IPS DF 6.9 (cell line): ENCODE results near the gene MTARC1.

Experiments used
- DNase-seq: peaks from one replicate; pipeline ENCODE4 v3.0.0-alpha.2; 2013; ENCODE audit warnings: low read depth, low spot score
- H3K27ac ChIP-seq: one replicate; pipeline ENCODE4 v1.5.1; 2013; ENCODE audit warnings: low read length, control low read depth
- H3K27me3 ChIP-seq: 2 replicates; pipeline ENCODE4 v1.6.1; 2013; ENCODE audit warnings: mild to moderate bottlenecking, low read length; ENCODE audit not compliant: control insufficient read depth, insufficient read depth
- H3K36me3 ChIP-seq: 2 replicates; pipeline ENCODE4 v1.6.1; 2013; ENCODE audit warnings: low read length; ENCODE audit not compliant: control insufficient read depth, insufficient read depth
- H3K4me1 ChIP-seq: 2 replicates; pipeline ENCODE4 v1.6.1; 2013; ENCODE audit warnings: low read length; ENCODE audit not compliant: control insufficient read depth, insufficient read depth
- H3K4me3 ChIP-seq: 2 replicates; pipeline ENCODE4 v1.5.1; 2013; ENCODE audit warnings: mild to moderate bottlenecking, low read length
- H3K9me3 ChIP-seq: 2 replicates; pipeline ENCODE4 v1.6.1; 2013; ENCODE audit warnings: low read length, inconsistent platforms; ENCODE audit not compliant: control insufficient read depth, insufficient read depth
- WGBS: extraction: QIAGEN DNeasy Blood & Tissue Kit; methylation state at CpG from one replicate; pipeline ENCODE4 v1.1.7; 2013; ENCODE audit warnings: mixed read lengths, missing lambda C conversion rate; ENCODE audit not compliant: insufficient read length, insufficient coverage; 5-methylcytosine and 5-hydroxymethylcytosine counted together

Gene MTARC1

DNA sequence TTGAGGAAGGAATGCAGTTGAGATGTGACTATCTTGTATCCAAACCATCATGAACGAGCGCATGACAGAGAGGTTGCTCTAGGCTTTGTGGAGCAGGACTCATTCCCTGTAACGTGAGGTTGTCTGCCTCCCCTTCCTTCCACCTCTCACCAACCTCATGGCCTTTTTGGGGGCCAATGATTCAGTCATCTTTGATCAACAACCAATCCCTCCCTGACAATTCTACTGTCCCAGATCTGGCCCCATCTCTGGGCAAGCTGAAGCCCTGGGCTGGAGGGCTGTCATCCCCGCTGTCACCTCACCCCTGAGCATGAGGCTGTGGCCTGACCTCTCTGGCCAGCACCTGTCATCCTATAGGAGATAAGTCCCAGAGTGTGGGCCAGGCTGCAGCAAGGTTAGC lies 19.7 kb downstream of the MTARC1 start:
- no CpG with 5 or more reads among the region's 4 CpGs for WGBS
- no peak overlapping the region for H3K4me3 ChIP-seq
- no peaks in the 10 kb centered on the region for H3K9me3 ChIP-seq
- peaks cover 9% of the 10 kb centered on the region; the same call in 1 of the 2 replicates for H3K36me3 ChIP-seq
- DNase-seq = no peak
- H3K27ac ChIP-seq = no peak overlapping the region
- H3K27me3 ChIP-seq = no peaks in the 10 kb centered on the region
- no peaks in the 10 kb centered on the region for H3K4me1 ChIP-seq

DNA sequence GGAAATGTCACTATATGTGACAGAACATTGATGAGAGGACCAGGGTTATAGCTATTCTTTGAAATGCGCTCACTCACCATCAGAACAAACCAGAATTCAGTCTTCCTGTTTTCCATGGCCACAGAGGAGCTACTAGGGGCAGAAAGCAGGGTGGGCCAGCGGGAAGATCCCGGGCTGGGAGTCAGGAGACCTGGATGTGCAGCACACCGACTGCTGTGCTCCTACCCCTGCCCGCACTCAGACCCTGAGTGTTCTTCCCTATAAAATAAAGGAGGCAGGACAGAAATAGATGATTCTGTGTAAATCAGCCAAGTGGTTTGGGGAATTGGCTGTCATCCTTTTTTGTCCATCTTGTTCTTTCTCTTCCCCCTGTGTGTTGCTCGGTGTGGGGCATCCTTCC lies 21.0 kb downstream of the MTARC1 start:
- Histone ChIP-seq H3K4me3 (no peak overlapping the region), H3K27me3 (no peaks in the 10 kb centered on the region), H3K27ac (no peak overlapping the region), H3K4me1 (no peaks in the 10 kb centered on the region), H3K9me3 (no peaks in the 10 kb centered on the region), H3K36me3 (peaks cover 8% of the 10 kb centered on the region; the same call in 1 of the 2 replicates)
- no peak for DNase-seq
- WGBS = no CpG with 5 or more reads among the region's 6 CpGs

DNA sequence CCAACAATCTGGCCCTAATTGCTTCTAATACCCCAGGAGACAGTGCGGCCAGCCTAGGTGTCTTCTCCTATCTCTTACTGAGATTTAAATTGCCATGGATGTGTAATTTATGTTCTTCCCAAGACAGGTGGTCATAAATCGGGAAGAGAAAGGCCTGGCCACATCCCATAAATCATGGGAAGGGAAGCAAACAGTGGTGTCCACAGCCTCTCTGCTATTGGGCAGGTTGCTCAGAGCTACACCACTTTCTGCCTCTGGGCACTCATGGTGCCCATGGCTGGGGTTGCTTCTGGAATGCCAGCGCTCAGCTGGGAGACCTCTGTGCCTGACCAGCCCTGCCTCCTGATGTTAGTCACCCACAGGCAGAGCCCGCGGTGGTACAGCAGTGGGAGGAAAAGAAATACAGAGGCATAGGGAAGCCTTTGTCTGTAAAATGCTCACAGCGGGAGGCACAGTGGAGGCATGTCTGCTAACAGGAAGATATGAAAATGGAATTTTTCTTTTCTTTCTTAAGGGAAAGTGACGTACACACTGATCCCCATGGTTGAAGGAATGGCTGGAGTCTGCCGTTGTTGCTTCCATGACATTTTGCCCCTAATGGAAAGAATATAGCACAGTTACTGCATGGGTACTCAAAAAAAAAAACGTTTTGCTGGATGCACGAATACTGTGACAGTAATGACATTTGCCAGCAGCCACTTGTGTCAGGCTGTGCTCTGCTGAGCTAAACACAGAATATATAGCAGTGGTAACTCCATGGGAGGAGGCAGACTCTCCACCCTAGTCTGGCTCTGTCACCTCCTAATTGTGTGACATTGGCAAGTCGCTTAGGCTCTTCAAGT lies 21.9 kb downstream of the MTARC1 start:
- Histone ChIP-seq H3K4me3 (no peak overlapping the region), H3K27me3 (no peaks in the 10 kb centered on the region), H3K36me3 (peaks cover 8% of the 10 kb centered on the region; the same call in 1 of the 2 replicates), H3K27ac (no peak overlapping the region), H3K9me3 (no peaks in the 10 kb centered on the region), H3K4me1 (no peaks in the 10 kb centered on the region)
- no CpG with 5 or more reads among the region's 11 CpGs for WGBS
- no peak for DNase-seq

DNA sequence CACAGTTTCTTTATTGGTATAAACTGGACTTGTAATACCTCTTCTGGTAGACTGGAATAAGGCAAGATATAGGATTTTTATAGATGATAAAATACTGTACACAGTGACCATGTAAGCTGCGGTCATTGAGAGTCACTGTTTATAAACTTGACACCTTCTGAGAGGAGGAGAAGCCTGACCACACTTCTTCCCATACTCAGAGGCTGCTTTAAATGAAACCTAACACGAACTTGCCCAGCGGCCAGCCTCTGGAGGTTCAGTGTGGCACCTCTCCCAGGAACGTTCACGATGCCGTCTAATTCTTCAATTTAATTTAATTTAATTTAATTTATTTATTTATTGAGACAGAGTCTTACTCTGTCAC lies 22.5 kb downstream of the MTARC1 start:
- no peak for DNase-seq
- WGBS = no CpG with 5 or more reads among the region's 6 CpGs
- peaks cover 8% of the 10 kb centered on the region; the same call in 1 of the 2 replicates for H3K36me3 ChIP-seq
- no peak overlapping the region for H3K4me3 ChIP-seq
- no peaks in the 10 kb centered on the region for H3K4me1 ChIP-seq
- H3K27me3 ChIP-seq = no peaks in the 10 kb centered on the region
- no peaks in the 10 kb centered on the region for H3K9me3 ChIP-seq
- H3K27ac ChIP-seq = no peak overlapping the region

DNA sequence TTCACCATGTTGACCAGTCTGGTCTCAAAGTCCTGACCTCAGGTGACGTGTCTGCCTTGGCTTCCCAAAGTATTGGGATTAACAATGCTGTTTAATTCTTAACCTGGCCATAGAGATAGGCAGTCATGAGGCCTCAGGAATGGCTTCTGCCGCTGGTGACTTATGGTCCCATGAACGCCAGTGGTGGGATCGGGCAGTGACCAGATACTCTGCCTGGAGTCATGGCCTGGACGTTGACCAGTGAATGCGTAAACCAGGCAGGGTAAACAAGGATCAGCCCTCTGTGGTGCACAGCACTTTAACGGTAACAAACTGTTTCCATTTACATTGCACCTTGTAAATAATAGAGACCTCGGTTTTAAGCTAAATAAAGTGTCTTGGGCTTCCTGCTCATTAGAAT lies 23.0 kb downstream of the MTARC1 start:
- H3K4me3 ChIP-seq = no peak overlapping the region
- WGBS = no CpG with 5 or more reads among the region's 8 CpGs
- H3K4me1 ChIP-seq = no peaks in the 10 kb centered on the region
- no peaks in the 10 kb centered on the region for H3K27me3 ChIP-seq
- DNase-seq = no peak
- no peak overlapping the region for H3K27ac ChIP-seq
- H3K36me3 ChIP-seq = peaks cover 8% of the 10 kb centered on the region; the same call in 1 of the 2 replicates
- H3K9me3 ChIP-seq = no peaks in the 10 kb centered on the region

DNA sequence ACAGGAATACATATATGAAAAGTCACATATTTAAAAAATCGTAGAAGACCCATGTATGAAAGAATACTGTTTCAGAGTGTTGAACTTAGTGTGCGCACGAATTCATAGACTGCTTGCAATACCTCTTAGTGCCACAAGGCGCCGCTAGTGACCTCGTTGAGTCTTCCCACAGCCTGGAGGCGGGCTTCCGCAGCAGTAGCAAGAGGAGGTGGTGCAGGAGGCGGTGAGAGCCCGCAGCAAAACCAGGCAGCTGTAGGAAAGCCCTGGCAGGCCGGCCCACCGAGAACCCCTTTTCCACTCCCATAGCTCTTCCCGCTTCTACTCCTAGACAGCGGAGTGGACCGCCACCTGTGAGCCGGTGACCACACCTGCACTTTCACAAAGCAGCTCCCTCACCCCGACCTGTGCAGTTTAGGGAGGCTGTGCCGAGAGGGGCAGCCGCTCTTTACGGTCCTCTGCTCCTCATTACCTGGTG lies 23.5 kb downstream of the MTARC1 start:
- Histone ChIP-seq H3K4me1 (no peaks in the 10 kb centered on the region), H3K36me3 (0 out of 2 replicates have a peak, but pooled peaks cover 4% of the 10 kb centered on the region), H3K27ac (no peak overlapping the region), H3K27me3 (no peaks in the 10 kb centered on the region), H3K4me3 (no peak overlapping the region), H3K9me3 (no peaks in the 10 kb centered on the region)
- DNase-seq = no peak
- no CpG with 5 or more reads among the region's 20 CpGs for WGBS

DNA sequence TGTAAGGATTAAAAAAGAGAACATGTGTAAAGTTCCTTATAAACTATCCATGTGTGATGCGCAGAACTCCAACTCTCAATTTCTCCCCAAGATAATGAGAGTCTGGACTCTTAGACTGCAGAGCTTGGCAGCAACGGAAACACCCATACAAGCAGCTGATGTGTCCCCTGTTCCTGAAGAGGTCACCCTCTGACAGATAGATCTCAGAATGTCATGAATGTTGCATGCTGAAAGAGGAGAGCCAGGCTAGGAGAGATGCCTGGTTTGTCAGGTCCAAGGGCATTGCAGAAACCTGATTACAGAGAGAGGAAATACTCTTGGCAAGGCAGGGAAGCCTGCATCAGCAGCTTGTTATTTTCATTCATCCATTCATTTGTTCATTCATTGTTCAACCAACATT lies 24.2 kb downstream of the MTARC1 start:
- DNase-seq = no peak
- H3K9me3 ChIP-seq = no peaks in the 10 kb centered on the region
- no peak overlapping the region for H3K27ac ChIP-seq
- no CpG with 5 or more reads among the region's 2 CpGs for WGBS
- no peaks in the 10 kb centered on the region for H3K4me1 ChIP-seq
- H3K4me3 ChIP-seq = no peak overlapping the region
- H3K27me3 ChIP-seq = no peaks in the 10 kb centered on the region
- H3K36me3 ChIP-seq = 0 out of 2 replicates have a peak, but pooled peaks cover 4% of the 10 kb centered on the region

DNA sequence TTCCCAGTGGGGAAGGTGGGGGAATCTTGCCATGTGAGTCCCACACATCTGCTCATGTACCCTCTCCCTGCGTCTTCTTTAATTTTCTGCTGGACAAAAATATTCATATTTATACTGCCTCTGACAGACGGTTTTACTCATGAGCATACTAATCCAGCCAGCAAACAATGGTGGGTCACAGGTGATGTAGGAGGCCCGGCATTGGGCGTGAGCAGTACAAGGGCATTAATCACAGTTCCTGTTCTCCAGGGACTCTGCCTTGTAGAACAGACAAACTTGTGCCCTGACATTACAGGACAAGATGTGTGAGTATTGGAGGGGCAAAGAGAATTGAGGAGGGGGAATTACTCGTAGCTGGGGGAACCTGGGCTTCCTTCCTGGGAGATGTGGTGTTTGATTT lies 25.0 kb downstream of the MTARC1 start:
- no peaks in the 10 kb centered on the region for H3K4me1 ChIP-seq
- no peak for DNase-seq
- no peak overlapping the region for H3K4me3 ChIP-seq
- H3K9me3 ChIP-seq = no peaks in the 10 kb centered on the region
- WGBS = no CpG with 5 or more reads among the region's 5 CpGs
- no peak overlapping the region for H3K27ac ChIP-seq
- H3K36me3 ChIP-seq = 0 out of 2 replicates have a peak, but pooled peaks cover 2% of the 10 kb centered on the region
- no peaks in the 10 kb centered on the region for H3K27me3 ChIP-seq

DNA sequence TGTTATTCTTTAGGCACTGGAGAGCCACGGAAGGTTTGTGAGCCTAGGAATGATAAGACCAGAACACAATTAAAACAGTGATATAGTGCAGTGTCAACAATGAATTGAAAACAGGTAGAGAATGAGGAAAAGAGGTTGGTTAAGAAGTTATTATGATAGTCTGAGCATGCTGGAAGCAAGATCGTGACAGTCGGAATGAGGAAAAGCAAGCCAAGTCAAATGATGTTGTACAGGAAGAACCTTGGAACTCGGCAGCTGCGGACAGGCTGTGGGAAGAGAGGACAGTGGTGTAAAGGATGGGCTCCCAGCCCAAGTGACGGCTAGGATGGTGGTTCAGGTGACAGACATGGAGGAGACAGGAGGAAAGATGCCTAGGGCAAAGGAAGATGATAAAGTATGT lies 25.6 kb downstream of the MTARC1 start:
- no peaks in the 10 kb centered on the region for H3K4me1 ChIP-seq
- WGBS = 100% methylated on average over 2 of the region's 6 CpGs

DNA sequence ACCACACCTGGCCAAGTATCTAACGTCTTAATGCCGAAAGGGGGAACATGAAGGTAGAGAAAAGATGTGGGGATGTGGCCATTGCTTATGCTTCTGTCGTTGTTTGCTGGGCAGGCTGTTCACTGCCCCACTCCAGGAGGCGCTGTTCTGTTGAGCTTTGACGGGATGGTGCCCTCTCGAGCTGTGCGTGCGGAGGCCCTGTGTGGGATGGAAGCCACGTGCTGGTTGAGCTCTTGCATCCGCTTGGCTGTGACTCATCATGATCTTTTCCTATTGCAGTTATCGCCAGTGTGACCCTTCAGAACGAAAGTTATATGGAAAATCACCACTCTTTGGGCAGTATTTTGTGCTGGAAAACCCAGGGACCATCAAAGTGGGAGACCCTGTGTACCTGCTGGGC lies 26.3 kb downstream of the MTARC1 start:
- Histone ChIP-seq H3K4me1 (0 out of 2 replicates have a peak, but pooled peaks cover under 1% of the 10 kb centered on the region), H3K4me3 (no peak overlapping the region), H3K27me3 (no peaks in the 10 kb centered on the region), H3K9me3 (no peaks in the 10 kb centered on the region), H3K36me3 (0 out of 2 replicates have a peak, but pooled peaks cover 2% of the 10 kb centered on the region), H3K27ac (no peak overlapping the region)
- no CpG with 5 or more reads among the region's 12 CpGs for WGBS
- DNase-seq = no peak

More for the DNA sequence above, 25.6 kb downstream of the MTARC1 start:
- Histone ChIP-seq H3K36me3 (0 out of 2 replicates have a peak, but pooled peaks cover 2% of the 10 kb centered on the region), H3K4me3 (no peak overlapping the region), H3K27ac (no peak overlapping the region), H3K27me3 (no peaks in the 10 kb centered on the region), H3K9me3 (no peaks in the 10 kb centered on the region)
- DNase-seq = no peak
